ENCODE measurements around the gene SHISA6.

DNA sequence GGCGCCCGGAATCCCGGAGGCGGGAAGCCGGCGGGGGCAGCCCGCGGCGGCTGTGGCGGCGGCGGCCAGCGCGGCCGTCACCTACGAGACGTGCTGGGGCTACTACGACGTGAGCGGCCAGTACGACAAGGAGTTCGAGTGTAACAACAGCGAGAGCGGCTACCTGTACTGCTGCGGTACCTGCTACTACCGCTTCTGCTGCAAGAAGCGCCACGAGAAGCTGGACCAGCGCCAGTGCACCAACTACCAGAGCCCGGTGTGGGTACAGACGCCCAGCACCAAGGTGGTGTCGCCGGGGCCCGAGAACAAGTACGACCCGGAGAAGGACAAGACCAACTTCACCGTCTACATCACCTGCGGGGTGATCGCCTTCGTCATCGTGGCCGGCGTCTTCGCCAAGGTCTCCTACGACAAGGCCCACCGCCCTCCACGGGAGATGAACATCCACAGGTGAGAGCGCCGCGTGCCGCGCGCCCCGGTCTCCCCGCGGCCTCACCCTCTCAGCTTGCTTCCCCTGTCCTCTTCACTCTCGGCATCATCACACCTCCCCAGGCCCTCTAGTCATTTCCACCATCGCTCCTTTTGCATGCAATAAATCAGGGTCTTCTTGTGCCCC, 706 bp downstream of the SHISA6 start:
- TF ChIP-seq, protein P1, sequence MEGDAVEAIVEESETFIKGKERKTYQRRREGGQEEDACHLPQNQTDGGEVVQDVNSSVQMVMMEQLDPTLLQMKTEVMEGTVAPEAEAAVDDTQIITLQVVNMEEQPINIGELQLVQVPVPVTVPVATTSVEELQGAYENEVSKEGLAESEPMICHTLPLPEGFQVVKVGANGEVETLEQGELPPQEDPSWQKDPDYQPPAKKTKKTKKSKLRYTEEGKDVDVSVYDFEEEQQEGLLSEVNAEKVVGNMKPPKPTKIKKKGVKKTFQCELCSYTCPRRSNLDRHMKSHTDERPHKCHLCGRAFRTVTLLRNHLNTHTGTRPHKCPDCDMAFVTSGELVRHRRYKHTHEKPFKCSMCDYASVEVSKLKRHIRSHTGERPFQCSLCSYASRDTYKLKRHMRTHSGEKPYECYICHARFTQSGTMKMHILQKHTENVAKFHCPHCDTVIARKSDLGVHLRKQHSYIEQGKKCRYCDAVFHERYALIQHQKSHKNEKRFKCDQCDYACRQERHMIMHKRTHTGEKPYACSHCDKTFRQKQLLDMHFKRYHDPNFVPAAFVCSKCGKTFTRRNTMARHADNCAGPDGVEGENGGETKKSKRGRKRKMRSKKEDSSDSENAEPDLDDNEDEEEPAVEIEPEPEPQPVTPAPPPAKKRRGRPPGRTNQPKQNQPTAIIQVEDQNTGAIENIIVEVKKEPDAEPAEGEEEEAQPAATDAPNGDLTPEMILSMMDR (IDR thresholded peaks at IDR 0.05; ENCODE audit: low read depth, low read length, missing input control), result no peak
- TF ChIP-seq TAF1 (conservative IDR thresholded peaks at IDR 0.05) (no peak), RAD21 (IDR thresholded peaks at IDR 0.05) (no peak)
- TF ChIP-seq, protein P2, sequence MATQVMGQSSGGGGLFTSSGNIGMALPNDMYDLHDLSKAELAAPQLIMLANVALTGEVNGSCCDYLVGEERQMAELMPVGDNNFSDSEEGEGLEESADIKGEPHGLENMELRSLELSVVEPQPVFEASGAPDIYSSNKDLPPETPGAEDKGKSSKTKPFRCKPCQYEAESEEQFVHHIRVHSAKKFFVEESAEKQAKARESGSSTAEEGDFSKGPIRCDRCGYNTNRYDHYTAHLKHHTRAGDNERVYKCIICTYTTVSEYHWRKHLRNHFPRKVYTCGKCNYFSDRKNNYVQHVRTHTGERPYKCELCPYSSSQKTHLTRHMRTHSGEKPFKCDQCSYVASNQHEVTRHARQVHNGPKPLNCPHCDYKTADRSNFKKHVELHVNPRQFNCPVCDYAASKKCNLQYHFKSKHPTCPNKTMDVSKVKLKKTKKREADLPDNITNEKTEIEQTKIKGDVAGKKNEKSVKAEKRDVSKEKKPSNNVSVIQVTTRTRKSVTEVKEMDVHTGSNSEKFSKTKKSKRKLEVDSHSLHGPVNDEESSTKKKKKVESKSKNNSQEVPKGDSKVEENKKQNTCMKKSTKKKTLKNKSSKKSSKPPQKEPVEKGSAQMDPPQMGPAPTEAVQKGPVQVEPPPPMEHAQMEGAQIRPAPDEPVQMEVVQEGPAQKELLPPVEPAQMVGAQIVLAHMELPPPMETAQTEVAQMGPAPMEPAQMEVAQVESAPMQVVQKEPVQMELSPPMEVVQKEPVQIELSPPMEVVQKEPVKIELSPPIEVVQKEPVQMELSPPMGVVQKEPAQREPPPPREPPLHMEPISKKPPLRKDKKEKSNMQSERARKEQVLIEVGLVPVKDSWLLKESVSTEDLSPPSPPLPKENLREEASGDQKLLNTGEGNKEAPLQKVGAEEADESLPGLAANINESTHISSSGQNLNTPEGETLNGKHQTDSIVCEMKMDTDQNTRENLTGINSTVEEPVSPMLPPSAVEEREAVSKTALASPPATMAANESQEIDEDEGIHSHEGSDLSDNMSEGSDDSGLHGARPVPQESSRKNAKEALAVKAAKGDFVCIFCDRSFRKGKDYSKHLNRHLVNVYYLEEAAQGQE (IDR thresholded peaks at IDR 0.05), result no peak

Data from liver (tissue), 3 donors.